ENCODE data around the gene GVQW3.

GRCh38 chr11:76362716-76363115 lies 18.4 kb upstream of the GVQW3 start:
- TF ChIP-seq CTCF (IDR thresholded peaks at IDR 0.05) (no peak), POLR2AphosphoS5 (IDR thresholded peaks at IDR 0.05) (no peak)

Data from sigmoid colon (tissue), 4 donors.